Activated naive CD8-positive, alpha-beta T cell (primary cell): ENCODE measurements around the gene TSPAN8.
"Not testable (repeated sequence)": the region's sequence is repeated elsewhere in the genome, so short reads cannot be mapped to it uniquely, and the experiment has no call there.

Experiments
- H3K27ac Mint-ChIP-seq: one replicate; pipeline ENCODE4 v1.8.0; 2021; ENCODE audit warnings: mixed read lengths
- H3K27me3 Mint-ChIP-seq: one replicate; pipeline ENCODE4 v1.8.0; 2021; ENCODE audit warnings: mixed read lengths
- H3K36me3 Mint-ChIP-seq: one replicate; pipeline ENCODE4 v1.8.0; 2021; ENCODE audit warnings: mixed read lengths
- H3K4me1 Mint-ChIP-seq: one replicate; pipeline ENCODE4 v1.8.0; 2021; ENCODE audit warnings: low read depth, mixed read lengths
- H3K4me3 Mint-ChIP-seq: one replicate; pipeline ENCODE4 v1.8.0; 2021; ENCODE audit warnings: mild to moderate bottlenecking, mixed read lengths
- H3K9me3 Mint-ChIP-seq: one replicate; pipeline ENCODE4 v1.8.0; 2021; ENCODE audit warnings: low read depth, mixed read lengths

The TSPAN8 gene

GRCh38 chr12:71125515-71125914 is 32.3 kb downstream of the TSPAN8 start:
- no peak overlapping the region for H3K27ac Mint-ChIP-seq
- H3K36me3 Mint-ChIP-seq, result no peaks in the 10 kb centered on the region
- H3K9me3 Mint-ChIP-seq, result no peaks in the 10 kb centered on the region
- H3K4me3 Mint-ChIP-seq, result no peak overlapping the region
- H3K4me1 Mint-ChIP-seq, result no peaks in the 10 kb centered on the region
- H3K27me3 Mint-ChIP-seq, result no peaks in the 10 kb centered on the region

GRCh38 chr12:71124835-71125460 is 32.9 kb downstream of the TSPAN8 start:
- H3K4me3 Mint-ChIP-seq, result no peak overlapping the region
- H3K27ac Mint-ChIP-seq, result no peak overlapping the region
- H3K4me1 Mint-ChIP-seq, result no peaks in the 10 kb centered on the region
- H3K27me3 Mint-ChIP-seq, result no peaks in the 10 kb centered on the region
- no peaks in the 10 kb centered on the region for H3K9me3 Mint-ChIP-seq
- H3K36me3 Mint-ChIP-seq, result no peaks in the 10 kb centered on the region

- not testable (repeated sequence) for H3K4me3 Mint-ChIP-seq, H3K27me3 Mint-ChIP-seq, H3K4me1 Mint-ChIP-seq, H3K36me3 Mint-ChIP-seq, H3K27ac Mint-ChIP-seq
- H3K9me3 Mint-ChIP-seq, result peaks cover 12% of the 10 kb centered on the region
Measured at GRCh38 chr12:71113148-71113547, 44.7 kb downstream of the TSPAN8 start.

- Mint-ChIP-seq H3K36me3 (no peaks in the 10 kb centered on the region), H3K4me1 (no peaks in the 10 kb centered on the region), H3K27ac (no peak overlapping the region), H3K27me3 (no peaks in the 10 kb centered on the region), H3K9me3 (peaks cover 12% of the 10 kb centered on the region), H3K4me3 (no peak overlapping the region)
Measured at GRCh38 chr12:71109834-71110233, 48.0 kb downstream of the TSPAN8 start.

- Mint-ChIP-seq H3K9me3 (peaks cover 17% of the 10 kb centered on the region), H3K27ac (no peak overlapping the region), H3K36me3 (no peaks in the 10 kb centered on the region), H3K4me3 (no peak overlapping the region), H3K27me3 (no peaks in the 10 kb centered on the region), H3K4me1 (no peaks in the 10 kb centered on the region)
Measured at GRCh38 chr12:71108355-71108754, 49.4 kb downstream of the TSPAN8 start.

GRCh38 chr12:71107936-71108335 is 49.9 kb downstream of the TSPAN8 start:
- Mint-ChIP-seq H3K4me3 (no peak overlapping the region), H3K9me3 (peaks cover 16% of the 10 kb centered on the region), H3K36me3 (no peaks in the 10 kb centered on the region), H3K27me3 (no peaks in the 10 kb centered on the region), H3K27ac (no peak overlapping the region), H3K4me1 (no peaks in the 10 kb centered on the region)

GRCh38 chr12:71105956-71106355 is 51.8 kb downstream of the TSPAN8 start:
- peaks cover 9% of the 10 kb centered on the region for H3K9me3 Mint-ChIP-seq

GRCh38 chr12:71092290-71092689 is 65.5 kb downstream of the TSPAN8 start:
- Mint-ChIP-seq H3K4me3 (no peak overlapping the region), H3K27ac (no peak overlapping the region), H3K27me3 (no peaks in the 10 kb centered on the region), H3K4me1 (no peaks in the 10 kb centered on the region), H3K9me3 (peaks cover 16% of the 10 kb centered on the region), H3K36me3 (no peaks in the 10 kb centered on the region)

More at GRCh38 chr12:71105956-71106355, 51.8 kb downstream of the TSPAN8 start:
- Mint-ChIP-seq H3K4me1 (no peaks in the 10 kb centered on the region), H3K36me3 (no peaks in the 10 kb centered on the region), H3K27ac (no peak overlapping the region), H3K27me3 (no peaks in the 10 kb centered on the region), H3K4me3 (no peak overlapping the region)

GRCh38 chr12:71090971-71091370 is 66.8 kb downstream of the TSPAN8 start:
- Mint-ChIP-seq H3K4me3 (no peak overlapping the region), H3K9me3 (peaks cover 16% of the 10 kb centered on the region), H3K27me3 (no peaks in the 10 kb centered on the region), H3K27ac (no peak overlapping the region), H3K4me1 (no peaks in the 10 kb centered on the region), H3K36me3 (no peaks in the 10 kb centered on the region)

GRCh38 chr12:71085575-71085974 is 72.2 kb downstream of the TSPAN8 start:
- Mint-ChIP-seq H3K4me3 (no peak overlapping the region), H3K27ac (no peak overlapping the region), H3K27me3 (no peaks in the 10 kb centered on the region), H3K36me3 (no peaks in the 10 kb centered on the region), H3K4me1 (no peaks in the 10 kb centered on the region), H3K9me3 (peaks cover 8% of the 10 kb centered on the region)

GRCh38 chr12:71075743-71076142 is 82.1 kb downstream of the TSPAN8 start:
- H3K9me3 Mint-ChIP-seq, result no peaks in the 10 kb centered on the region

More at GRCh38 chr12:71075743-71076142, 82.1 kb downstream of the TSPAN8 start:
- Mint-ChIP-seq H3K4me1 (no peaks in the 10 kb centered on the region), H3K4me3 (no peak overlapping the region), H3K27ac (no peak overlapping the region), H3K27me3 (no peaks in the 10 kb centered on the region), H3K36me3 (no peaks in the 10 kb centered on the region)
